Bronchial epithelial cell (primary cell): ENCODE measurements around the gene LY6G6F. TPM values are rescaled to one million over a fixed set of nuclear protein-coding genes. Genes with fewer than 3 reads are reported as not detected.
A peak's percentile ranks its signal among the peaks of the same experiment; 100 is the strongest.

ENCODE experiments used
- DNase-seq: peaks from one replicate; pipeline ENCODE4 v3.0.0-alpha.2; 2010; ENCODE audit warnings: low read depth
- FAIRE-seq: peaks from 2 replicates; lab custom pipeline; 2011; peaks lifted over from hg19 to GRCh38; lab: Jason Lieb, UNC
- H3K27me3 ChIP-seq: 2 replicates; pipeline ENCODE4 v1.5.1; 2011; ENCODE audit warnings: low read length; ENCODE audit not compliant: control insufficient read depth, insufficient read depth
- H3K36me3 ChIP-seq: 2 replicates; pipeline ENCODE4 v1.5.1; 2011; ENCODE audit warnings: low read length; ENCODE audit not compliant: control insufficient read depth, insufficient read depth
- H3K4me3 ChIP-seq: 2 replicates; pipeline ENCODE4 v1.5.1; 2011; ENCODE audit warnings: mild to moderate bottlenecking, low read depth, low read length, control low read depth
- total RNA-seq: library from RNA; depleted of rRNA; stranded (reverse); fragments of >200 nt; gene quantifications from 2 replicates; pipeline ENCODE4 v1.2.1, GENCODE V29; 2014
- TF ChIP-seq, protein P1 (sequence below): IDR thresholded peaks from 2 replicates; pipeline ENCODE4 v1.5.1; 2011; ENCODE audit warnings: mild to moderate bottlenecking, moderate library complexity, low read length, control low read depth, inconsistent platforms; ENCODE audit not compliant: insufficient read depth, severe bottlenecking

The LY6G6F gene
- total RNA-seq, 1 donor from 2014 or later: not detected

DNA sequence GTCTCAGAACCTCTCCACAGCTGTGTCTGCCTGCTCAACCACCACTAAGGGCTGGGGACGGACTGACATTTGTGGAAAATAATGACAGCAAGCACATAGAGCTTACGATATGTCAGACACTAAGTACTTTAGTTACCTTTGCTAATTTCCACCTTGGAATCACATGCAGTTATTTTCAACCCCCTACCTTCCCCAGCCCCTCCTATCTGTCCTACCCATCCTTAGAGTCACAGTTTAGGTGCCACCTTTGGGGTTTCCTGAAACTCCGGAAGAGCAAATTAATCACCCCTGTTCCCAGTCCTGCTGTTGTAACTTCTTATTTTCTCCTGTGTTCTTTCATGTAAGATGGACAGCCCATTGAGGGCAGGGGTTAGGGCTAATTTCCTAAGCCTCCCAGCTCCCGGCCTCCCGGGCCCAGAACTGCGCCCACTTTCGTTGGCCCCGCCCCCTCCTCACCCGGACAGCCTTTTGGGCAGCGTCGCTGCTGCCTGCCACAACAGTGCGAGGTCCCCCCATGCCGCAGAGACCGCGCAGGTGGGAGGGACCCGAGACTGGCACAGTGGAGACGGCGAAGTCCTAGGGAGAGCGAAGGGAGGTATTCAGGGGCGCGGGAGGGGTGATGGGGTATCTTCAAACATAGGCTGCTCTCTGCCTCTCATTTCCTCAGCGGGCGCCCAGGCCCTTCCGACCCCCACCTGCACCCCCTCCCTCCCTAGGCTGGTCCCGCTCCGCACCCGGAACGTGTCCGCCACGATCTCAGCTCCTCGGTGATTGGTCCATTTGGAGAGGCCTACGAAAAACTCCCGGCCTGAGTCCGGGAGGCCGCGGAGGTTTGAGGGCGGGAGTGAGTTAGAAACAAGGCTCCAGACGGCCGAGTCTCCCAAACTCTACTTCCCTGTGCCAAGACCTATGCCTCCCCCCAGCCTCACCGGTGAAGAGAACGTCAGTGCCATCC is 21.3 kb downstream of the LY6G6F start:
- FAIRE-seq (no peak), DNase-seq (no peak)
- TF ChIP-seq, protein P1, sequence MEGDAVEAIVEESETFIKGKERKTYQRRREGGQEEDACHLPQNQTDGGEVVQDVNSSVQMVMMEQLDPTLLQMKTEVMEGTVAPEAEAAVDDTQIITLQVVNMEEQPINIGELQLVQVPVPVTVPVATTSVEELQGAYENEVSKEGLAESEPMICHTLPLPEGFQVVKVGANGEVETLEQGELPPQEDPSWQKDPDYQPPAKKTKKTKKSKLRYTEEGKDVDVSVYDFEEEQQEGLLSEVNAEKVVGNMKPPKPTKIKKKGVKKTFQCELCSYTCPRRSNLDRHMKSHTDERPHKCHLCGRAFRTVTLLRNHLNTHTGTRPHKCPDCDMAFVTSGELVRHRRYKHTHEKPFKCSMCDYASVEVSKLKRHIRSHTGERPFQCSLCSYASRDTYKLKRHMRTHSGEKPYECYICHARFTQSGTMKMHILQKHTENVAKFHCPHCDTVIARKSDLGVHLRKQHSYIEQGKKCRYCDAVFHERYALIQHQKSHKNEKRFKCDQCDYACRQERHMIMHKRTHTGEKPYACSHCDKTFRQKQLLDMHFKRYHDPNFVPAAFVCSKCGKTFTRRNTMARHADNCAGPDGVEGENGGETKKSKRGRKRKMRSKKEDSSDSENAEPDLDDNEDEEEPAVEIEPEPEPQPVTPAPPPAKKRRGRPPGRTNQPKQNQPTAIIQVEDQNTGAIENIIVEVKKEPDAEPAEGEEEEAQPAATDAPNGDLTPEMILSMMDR: no peak
- H3K4me3 ChIP-seq: no peak overlapping the region
- H3K36me3 ChIP-seq: peaks cover 13% of the 10 kb centered on the region
- no peaks in the 10 kb centered on the region for H3K27me3 ChIP-seq

DNA sequence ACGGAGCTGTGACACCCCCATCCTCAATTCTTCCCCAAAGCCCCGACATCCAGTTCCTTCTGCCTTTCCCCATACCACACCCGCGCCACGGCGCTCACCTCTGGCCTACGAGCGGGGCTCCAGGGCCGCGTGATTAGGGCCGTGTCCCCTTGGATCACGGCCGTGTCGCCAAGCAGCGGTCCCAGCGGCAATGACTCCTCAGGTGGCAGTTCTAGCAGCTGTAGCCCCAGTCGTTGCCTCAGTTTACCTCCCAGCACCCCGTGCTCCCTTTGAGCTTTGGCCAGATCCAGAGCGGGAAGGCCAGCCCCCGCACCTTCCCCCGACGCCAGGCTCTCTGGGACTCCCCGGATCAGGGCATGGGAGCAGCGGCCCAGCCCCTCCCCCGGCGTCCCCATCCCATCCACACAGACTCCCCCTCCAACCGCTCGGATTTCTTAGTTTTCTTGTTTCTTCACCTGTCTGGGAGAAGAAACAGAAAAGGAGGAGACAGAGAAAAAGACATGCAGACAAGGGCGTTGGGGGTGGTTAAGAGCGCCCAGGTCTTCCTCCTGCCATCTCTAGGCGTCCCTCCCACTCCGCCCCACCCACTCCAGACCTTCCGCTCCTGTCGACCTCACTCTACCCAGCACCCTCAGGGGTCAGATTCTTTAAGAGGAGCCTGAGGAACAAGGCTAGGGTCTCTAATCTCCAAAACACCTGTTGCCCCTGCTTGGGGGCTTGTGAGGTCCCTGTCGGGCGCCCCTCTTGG is 22.3 kb downstream of the LY6G6F start, which contains the start of gene DDAH2:
Gene DDAH2 (minus strand): TSS at position 533 of the 748 bp plus-strand sequence. CDS start 138 bp downstream, at position 395.
- no peak for FAIRE-seq
- DNase-seq: no peak
- Histone ChIP-seq H3K27me3 (no peaks in the 10 kb centered on the region), H3K36me3 (peaks cover 21% of the 10 kb centered on the region), H3K4me3 (peak within 1 kb of the TSS; percentile 58)
- TF ChIP-seq, protein P1: peak; percentile 57

- Histone ChIP-seq H3K4me3 (peak overlapping the region; percentile 58), H3K36me3 (peaks cover 26% of the 10 kb centered on the region), H3K27me3 (no peaks in the 10 kb centered on the region)
- no peak for FAIRE-seq
- DNase-seq: peak; percentile 65
- TF ChIP-seq, protein P1: no peak
These were observed 22.9 kb downstream of the LY6G6F start for GRCh38 chr6:31729515-31729978.

GRCh38 chr6:31729979-31730630 is 23.4 kb downstream of the LY6G6F start:
- H3K4me3 ChIP-seq: peak overlapping the region; percentile 58
- TF ChIP-seq, protein P1: no peak
- H3K27me3 ChIP-seq: no peaks in the 10 kb centered on the region
- H3K36me3 ChIP-seq: peaks cover 26% of the 10 kb centered on the region
- DNase-seq (peak; percentile 59), FAIRE-seq (no peak)

- TF ChIP-seq, protein P1: no peak
- Histone ChIP-seq H3K4me3 (no peak overlapping the region), H3K36me3 (peaks cover 26% of the 10 kb centered on the region), H3K27me3 (no peaks in the 10 kb centered on the region)
- no peak for DNase-seq
- no peak for FAIRE-seq
These were observed 24.0 kb downstream of the LY6G6F start for GRCh38 chr6:31730631-31731086.
